Progenitor cell of endocrine pancreas (in vitro differentiated cells): Measurements from ENCODE around the gene FUT8. TPM values are rescaled to one million over a fixed set of nuclear protein-coding genes. Genes with fewer than 3 reads are reported as not detected.

Experiments used
- DNase-seq: peaks from one replicate; pipeline ENCODE4 v3.0.0; 2021; ENCODE audit warnings: low spot score; ENCODE audit not compliant: unreplicated experiment
- H3K27ac Mint-ChIP-seq: 2 replicates; pipeline ENCODE4 v1.8.0; 2021; ENCODE audit warnings: mild to moderate bottlenecking, moderate library complexity, mixed read lengths
- H3K27me3 Mint-ChIP-seq: 2 replicates; pipeline ENCODE4 v1.8.0; 2021; ENCODE audit warnings: mixed read lengths
- H3K36me3 Mint-ChIP-seq: 2 replicates; pipeline ENCODE4 v1.8.0; 2022; ENCODE audit warnings: mixed read lengths; ENCODE audit not compliant: insufficient read depth
- H3K4me1 Mint-ChIP-seq: 2 replicates; pipeline ENCODE4 v1.8.0; 2021; ENCODE audit warnings: low read depth, mixed read lengths
- H3K4me3 Mint-ChIP-seq: 2 replicates; pipeline ENCODE4 v1.8.0; 2021; ENCODE audit warnings: low read depth, mild to moderate bottlenecking, moderate library complexity, mixed read lengths
- H3K9me3 Mint-ChIP-seq: 2 replicates; pipeline ENCODE4 v1.8.0; 2021; ENCODE audit warnings: low read depth, mixed read lengths
- CTCF ChIP-seq: fragments of 200-600 bp; sonication (generic); IDR thresholded peaks from one replicate; pipeline ENCODE4 v1.5.0; 2021; ENCODE audit warnings: antibody characterized with exemption, mild to moderate bottlenecking; ENCODE audit not compliant: unreplicated experiment
- total RNA-seq: library from RNA; stranded (reverse); gene quantifications from 2 replicates; pipeline ENCODE4 v1.2.1, GENCODE V29; 2021

The FUT8 gene
- total RNA-seq, 1 donor from 2014 or later = 38.8 TPM

DNA sequence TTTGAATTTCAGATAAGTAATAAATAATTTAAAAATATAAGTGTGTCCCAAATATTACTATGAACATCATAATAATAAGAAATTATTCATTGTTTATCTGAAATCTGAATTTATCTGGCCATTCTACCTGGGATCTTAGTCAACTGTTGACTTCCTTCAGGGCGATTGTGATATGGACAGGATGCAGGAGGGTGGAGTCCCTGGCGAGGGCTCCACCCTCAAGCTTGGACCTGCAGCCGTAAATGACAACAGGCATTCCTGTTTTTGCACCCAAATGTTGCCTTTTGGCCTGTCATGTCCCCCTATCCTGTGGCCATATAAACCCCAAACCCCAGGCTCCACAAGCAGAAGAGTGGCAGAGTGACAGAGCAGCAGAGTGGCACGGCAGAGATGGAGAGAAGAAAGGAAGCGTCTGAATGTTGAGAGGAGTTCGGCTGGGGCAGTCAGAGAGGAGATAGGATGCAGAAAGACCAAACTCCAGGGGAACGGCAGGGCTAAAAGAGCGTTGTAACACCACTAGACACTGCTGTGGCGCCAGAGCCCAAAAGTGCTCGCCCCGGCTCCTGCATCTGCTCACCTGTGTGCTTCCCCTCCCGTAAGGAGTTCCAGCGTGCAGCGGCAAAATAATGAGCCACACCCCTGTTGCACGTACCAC, 39.4 kb upstream of the FUT8 start:
- Mint-ChIP-seq H3K4me1 (peaks cover 11% of the 10 kb centered on the region), H3K27me3 (peaks cover 13% of the 10 kb centered on the region), H3K4me3 (no peak overlapping the region), H3K27ac (no peak overlapping the region), H3K9me3 (no peaks in the 10 kb centered on the region), H3K36me3 (no peaks in the 10 kb centered on the region)
- DNase-seq = no peak
- no peak for TF ChIP-seq CTCF

GRCh38 chr14:65373671-65374039, 38.9 kb upstream of the FUT8 start:
- no peak for TF ChIP-seq CTCF
- peaks cover 15% of the 10 kb centered on the region for H3K27me3 Mint-ChIP-seq
- no peaks in the 10 kb centered on the region for H3K9me3 Mint-ChIP-seq
- no peaks in the 10 kb centered on the region for H3K36me3 Mint-ChIP-seq
- no peak overlapping the region for H3K4me3 Mint-ChIP-seq
- no peak for DNase-seq
- no peak overlapping the region for H3K27ac Mint-ChIP-seq
- H3K4me1 Mint-ChIP-seq = peaks cover 11% of the 10 kb centered on the region

GRCh38 chr14:65377576-65377975, 35.0 kb upstream of the FUT8 start:
- Mint-ChIP-seq H3K9me3 (peaks cover 5% of the 10 kb centered on the region), H3K27ac (no peak overlapping the region), H3K4me1 (peaks cover 5% of the 10 kb centered on the region), H3K36me3 (no peaks in the 10 kb centered on the region), H3K4me3 (no peak overlapping the region), H3K27me3 (peaks cover 15% of the 10 kb centered on the region)
- no peak for TF ChIP-seq CTCF
- DNase-seq = no peak

GRCh38 chr14:65382586-65382985, 29.9 kb upstream of the FUT8 start:
- DNase-seq = no peak
- no peak for TF ChIP-seq CTCF
- Mint-ChIP-seq H3K4me1 (no peaks in the 10 kb centered on the region), H3K4me3 (no peak overlapping the region), H3K27ac (no peak overlapping the region), H3K9me3 (peaks cover 5% of the 10 kb centered on the region), H3K36me3 (no peaks in the 10 kb centered on the region), H3K27me3 (peaks cover 5% of the 10 kb centered on the region)

DNA sequence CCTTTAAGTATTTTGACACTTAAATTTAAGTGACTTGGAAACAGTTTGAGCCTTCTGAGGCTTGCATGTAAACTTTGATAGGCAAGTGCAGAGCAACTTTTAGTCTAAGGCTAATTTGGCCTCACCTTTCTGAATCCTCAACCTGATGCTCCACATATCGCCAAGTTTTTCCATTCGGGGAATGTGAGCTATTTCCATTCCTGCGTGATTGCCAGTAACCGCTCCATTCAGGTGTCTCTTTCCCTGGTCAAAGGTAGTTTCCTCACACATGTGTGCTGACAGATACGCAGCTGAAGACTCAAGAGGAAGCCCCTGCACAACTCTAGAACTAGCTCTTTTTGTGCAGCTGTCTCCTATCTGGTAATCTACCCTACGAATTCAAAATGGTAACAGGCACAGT, 25.4 kb upstream of the FUT8 start:
- Mint-ChIP-seq H3K27ac (no peak overlapping the region), H3K36me3 (no peaks in the 10 kb centered on the region), H3K27me3 (peaks cover 3% of the 10 kb centered on the region), H3K4me3 (no peak overlapping the region), H3K9me3 (no peaks in the 10 kb centered on the region), H3K4me1 (no peaks in the 10 kb centered on the region)
- TF ChIP-seq CTCF = no peak
- DNase-seq = no peak
